Daoy (cell line): ENCODE results near the gene GRB10. TPM values are rescaled to one million over a fixed set of nuclear protein-coding genes. Genes with fewer than 3 reads are reported as not detected.

Experiments used
- DNase-seq: peaks from one replicate; pipeline ENCODE4 v3.0.0-alpha.2; 2015; ENCODE audit warnings: low read depth
- total RNA-seq: library from RNA; depleted of rRNA; stranded (reverse); fragments of >200 nt; shearing (Covaris generic); gene quantifications from 2 replicates; pipeline ENCODE4 v1.2.3, GENCODE V29; 2014

GRB10 gene
- total RNA-seq, 1 experiment from 2014 or later: 66.3 TPM

- DNase-seq: no peak
These were observed 61.5 kb downstream of the GRB10 start for GRCh38 chr7:50721160-50721559.

GRCh38 chr7:50720295-50720694 lies 62.4 kb downstream of the GRB10 start:
- no peak for DNase-seq

DNA sequence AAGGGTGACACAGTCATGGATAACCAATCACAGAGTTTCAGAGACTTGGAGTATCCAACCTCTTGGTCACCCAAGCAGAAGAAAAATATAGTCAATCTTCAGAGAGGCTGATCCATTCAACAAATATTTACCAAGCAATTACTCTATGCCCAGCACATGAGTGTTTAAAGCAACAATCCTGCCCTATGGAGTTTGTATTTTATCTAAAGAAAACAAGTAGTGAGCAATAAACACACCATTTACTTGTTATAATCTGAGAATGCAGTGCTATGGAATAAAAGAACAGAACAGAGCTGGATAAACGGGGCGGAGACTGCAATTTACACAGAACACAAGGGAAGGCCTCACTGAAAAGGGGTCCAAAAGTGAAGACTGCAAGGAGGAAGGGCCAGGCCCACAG lies 63.8 kb downstream of the GRB10 start:
- no peak for DNase-seq

GRCh38 chr7:50718311-50718710 lies 64.4 kb downstream of the GRB10 start:
- no peak for DNase-seq

DNA sequence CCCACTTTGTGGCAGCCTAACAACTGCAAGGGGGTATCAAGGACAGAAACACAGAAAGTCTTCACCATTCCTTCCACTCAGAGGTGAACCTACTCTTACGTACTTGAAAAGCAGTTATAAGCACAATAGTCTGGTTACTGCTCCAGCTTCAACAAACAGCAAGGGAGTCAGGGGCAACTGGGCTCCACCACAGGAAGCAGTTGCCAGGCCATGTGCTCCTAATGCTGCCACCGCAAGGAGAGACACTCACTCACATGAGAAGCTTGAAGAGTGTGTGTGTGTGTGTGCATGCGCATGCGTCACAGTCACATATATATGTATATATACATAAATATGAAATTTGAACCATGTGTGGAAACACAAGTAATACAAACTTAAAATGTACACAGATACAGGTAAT lies 65.5 kb downstream of the GRB10 start:
- no peak for DNase-seq

- DNase-seq: no peak
These were observed 67.8 kb downstream of the GRB10 start for GRCh38 chr7:50714857-50715256.

GRCh38 chr7:50713123-50713965 lies 69.4 kb downstream of the GRB10 start:
- DNase-seq: no peak

DNA sequence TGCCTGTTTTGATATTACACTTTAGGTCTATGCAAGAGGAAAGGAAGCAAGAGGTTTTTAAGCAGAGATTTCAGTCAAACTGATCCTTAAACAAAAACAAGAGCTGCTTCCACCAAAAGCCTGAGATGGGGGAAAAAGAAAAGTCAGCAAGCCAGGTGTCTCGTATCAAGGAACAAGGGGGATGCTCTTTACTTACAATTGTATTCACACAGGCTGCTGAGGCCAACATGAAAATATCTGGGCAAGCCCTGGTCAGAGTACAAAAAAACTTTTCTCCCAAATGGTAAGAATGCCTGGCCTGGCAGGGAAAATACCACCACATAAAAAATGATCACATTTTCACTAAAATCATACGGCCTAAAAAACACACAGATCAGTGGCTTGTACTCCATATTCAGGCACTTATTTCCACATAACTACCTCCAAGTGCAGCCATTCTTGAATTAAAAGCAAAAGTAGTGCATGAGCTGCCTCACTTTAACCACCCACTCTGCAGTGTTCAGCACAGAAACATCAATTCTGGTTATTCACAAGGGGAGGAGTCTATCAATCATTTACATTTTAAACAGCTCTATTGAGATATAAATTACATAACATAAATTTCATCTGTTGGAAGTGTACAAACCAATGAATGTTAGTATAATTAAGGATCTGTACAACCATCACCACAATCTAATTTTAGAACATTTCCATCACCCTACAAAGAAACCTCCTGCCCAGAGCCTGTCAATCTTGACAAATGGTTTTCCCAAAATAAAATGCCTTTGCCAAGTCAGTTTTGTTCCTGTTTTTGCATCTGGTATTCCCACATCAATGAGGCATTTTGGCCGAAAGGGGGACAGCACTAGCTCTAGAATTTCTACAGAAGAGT lies 70.2 kb downstream of the GRB10 start:
- no peak for DNase-seq

- no peak for DNase-seq
These were observed 71.2 kb downstream of the GRB10 start for GRCh38 chr7:50711271-50712175.

GRCh38 chr7:50710441-50711154 lies 72.1 kb downstream of the GRB10 start:
- DNase-seq: no peak

- DNase-seq: no peak
These were observed 73.5 kb downstream of the GRB10 start for GRCh38 chr7:50709151-50709550.

GRCh38 chr7:50707236-50708006 lies 75.3 kb downstream of the GRB10 start:
- no peak for DNase-seq

DNA sequence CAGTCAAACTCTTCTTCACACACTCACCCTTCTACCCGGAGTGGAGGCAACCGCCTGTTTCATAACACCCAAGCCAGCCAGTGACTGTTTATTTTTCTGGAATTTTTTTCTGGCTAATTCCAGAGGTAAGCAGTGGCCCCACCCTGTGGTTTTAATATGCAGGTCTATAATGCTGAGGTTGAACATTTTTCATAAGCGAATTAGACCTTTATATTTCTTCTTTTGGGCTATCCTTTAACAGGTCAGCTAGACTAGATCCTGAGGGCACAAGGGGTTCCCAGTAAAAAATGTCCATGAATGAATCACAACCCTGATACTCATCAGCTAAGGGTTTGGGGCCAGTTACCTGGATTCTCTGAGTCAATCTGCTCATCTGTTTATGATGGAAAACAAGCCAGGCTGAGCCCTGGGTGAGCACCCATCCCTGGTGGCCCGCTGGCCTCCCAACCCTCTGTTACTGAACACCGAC lies 76.2 kb downstream of the GRB10 start:
- no peak for DNase-seq

DNA sequence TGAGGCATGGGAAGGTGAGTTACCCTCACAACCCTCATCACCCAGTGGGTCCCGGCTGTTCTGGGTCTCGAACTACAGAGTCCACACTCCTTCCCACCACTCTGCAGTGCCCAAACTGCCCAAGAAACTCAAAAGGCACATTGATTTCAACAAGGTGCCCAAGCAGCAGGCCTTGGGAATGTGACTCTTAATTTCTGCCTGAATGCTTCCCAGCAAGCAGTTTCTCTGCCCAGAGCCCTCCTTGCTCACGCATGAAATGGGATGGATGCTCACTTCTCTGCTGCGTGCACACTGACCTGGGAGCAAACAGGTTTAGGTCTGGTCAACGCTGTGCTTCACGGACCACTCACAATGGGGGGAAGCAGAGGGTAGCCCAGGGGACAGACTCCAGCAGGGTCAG lies 77.9 kb downstream of the GRB10 start:
- DNase-seq: no peak

DNA sequence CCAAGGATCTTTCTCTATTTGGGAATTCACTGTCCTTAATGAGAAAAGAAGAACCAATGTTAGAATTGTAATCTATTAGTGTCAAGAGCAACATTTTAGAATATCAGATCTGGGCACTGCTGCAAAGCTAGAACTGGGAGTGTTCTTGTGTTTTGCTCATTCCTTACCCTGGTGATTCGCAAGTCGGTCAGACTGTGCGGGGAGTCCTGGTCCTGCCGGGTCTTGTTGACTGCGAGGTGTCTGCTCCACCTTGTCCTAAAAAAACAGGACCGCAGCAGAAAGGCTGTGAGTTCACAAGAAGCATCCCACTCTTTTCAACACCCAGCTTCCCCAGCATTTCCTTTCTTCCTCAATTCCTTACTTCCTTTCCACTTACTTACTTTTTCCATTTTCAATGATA lies 79.0 kb downstream of the GRB10 start:
- no peak for DNase-seq

DNA sequence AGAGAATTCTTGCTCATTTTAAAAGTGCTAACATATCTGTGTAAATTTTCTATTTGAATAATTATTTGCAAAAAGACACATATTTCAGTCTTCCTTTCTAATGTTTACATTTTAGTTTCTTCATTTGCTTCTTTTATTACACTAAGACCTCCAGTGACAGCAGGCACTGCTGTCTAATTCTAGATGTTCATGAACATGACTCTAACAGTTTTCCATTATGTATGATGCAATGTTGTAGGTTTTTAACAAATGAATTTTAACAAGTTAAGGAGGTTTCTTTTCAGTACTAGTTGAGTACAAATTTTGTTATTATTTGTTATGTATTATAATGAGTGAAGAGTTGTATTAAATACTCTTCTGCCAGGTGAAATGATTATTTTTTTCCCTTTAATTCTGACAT lies 83.6 kb downstream of the GRB10 start:
- no peak for DNase-seq

- no peak for DNase-seq
These were observed 84.9 kb downstream of the GRB10 start for GRCh38 chr7:50697748-50698147.

DNA sequence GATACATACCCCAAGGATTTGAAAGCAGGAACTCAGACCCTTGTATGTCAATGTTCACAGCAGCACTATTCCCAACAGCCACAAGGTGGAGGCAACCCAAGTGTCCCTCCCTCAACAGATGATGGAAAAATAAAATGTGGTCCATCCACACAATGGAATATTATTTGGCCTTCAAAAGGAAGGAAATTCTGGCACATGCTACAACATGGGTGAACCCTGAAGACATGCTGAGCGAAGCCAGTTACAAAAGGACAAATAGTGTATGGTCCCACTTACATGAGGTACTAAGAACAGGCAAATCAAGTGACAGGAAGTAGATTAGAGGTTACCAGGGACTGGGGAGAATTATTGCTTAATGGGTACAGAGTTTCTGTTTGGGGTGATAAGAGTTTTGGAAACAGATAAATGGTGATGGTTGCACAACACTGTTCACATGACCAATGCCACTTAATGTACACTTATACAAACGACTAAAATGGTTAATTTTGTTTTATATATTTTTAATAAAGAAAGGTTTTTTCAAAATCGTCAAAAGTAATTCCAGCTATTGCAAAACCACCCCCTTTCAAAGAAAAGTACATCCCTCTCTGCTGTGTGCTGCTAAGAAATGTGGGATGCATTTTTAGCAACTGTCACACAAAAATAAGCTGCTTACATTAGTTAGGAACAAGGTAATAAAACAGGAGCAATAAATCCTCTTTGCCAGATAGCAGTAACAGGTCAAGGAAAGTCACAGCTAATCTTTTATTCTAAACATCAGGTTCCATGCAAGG lies 85.7 kb downstream of the GRB10 start:
- DNase-seq: no peak

DNA sequence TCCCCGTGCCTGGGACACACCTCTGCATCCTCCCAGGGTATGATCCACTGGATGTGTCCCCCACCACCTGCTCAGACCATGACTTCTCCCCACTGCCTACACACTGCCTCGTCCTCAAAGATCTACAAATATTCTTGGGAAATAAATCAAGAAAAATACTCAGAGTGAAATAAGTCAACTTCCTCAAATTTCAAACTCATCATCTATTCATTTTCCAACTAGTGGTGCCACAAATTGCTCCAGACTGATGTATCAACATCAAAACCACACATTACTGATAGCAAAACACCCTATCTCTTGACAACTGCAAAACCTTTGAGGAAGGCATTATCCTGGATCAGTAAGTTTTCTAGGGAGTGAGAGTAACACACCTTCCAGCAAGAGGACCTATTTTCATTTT lies 87.7 kb downstream of the GRB10 start:
- DNase-seq: no peak
